C4-2B (cell line): ENCODE measurements around the gene ZDHHC8.

ENCODE experiments used
- CTCF ChIP-seq: fragments of 450-650 bp; conservative IDR thresholded peaks from 2 replicates; pipeline ENCODE4 v1.5.1; 2017; ENCODE audit warnings: mild to moderate bottlenecking
- ZFX ChIP-seq: fragments of 450-650 bp; IDR thresholded peaks from 2 replicates; pipeline ENCODE4 v1.6.1; 2017

GRCh38 chr22:20191803-20192202 lies 60.2 kb downstream of the ZDHHC8 start:
- TF ChIP-seq CTCF, result no peak
- TF ChIP-seq ZFX, result no peak
